Esophagus squamous epithelium (tissue), 4 donors: Measurements from ENCODE around the gene PCDHGC4.

Experiments used
- POLR2A ChIP-seq, 4 donors: fragments of 450-650 bp; IDR thresholded peaks; one replicate each; pipeline ENCODE4 v1.6.1; 2017; ENCODE audit warnings: antibody characterized with exemption in 4 of 4, mild to moderate bottlenecking in 4 of 4, moderate library complexity in 3 of 4
- TF ChIP-seq, protein P1 (sequence below), 6 experiments: fragments of 450-650 bp in 4 of 6; fragments of 200-600 bp in 2 of 6; sonication (generic) in 2 of 6; IDR thresholded peaks; one replicate each; pipeline ENCODE4 v1.5.1; 2016 to 2019; ENCODE audit warnings: antibody characterized with exemption in 6 of 6, mild to moderate bottlenecking in 4 of 6, moderate library complexity in 4 of 6

DNA sequence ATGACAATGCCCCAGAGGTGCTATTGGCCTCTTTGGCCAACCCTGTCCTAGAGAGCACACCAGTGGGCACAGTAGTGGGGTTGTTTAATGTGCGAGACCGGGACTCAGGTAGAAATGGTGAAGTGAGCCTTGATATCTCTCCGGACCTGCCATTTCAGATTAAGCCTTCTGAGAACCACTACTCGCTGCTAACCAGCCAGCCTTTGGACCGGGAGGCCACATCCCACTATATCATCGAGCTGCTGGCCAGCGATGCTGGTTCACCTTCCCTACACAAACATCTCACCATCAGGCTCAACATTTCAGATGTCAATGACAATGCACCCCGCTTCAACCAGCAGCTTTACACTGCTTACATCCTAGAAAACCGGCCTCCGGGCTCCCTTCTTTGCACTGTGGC lies 5.4 kb downstream of the PCDHGC4 start:
- TF ChIP-seq, protein P1, sequence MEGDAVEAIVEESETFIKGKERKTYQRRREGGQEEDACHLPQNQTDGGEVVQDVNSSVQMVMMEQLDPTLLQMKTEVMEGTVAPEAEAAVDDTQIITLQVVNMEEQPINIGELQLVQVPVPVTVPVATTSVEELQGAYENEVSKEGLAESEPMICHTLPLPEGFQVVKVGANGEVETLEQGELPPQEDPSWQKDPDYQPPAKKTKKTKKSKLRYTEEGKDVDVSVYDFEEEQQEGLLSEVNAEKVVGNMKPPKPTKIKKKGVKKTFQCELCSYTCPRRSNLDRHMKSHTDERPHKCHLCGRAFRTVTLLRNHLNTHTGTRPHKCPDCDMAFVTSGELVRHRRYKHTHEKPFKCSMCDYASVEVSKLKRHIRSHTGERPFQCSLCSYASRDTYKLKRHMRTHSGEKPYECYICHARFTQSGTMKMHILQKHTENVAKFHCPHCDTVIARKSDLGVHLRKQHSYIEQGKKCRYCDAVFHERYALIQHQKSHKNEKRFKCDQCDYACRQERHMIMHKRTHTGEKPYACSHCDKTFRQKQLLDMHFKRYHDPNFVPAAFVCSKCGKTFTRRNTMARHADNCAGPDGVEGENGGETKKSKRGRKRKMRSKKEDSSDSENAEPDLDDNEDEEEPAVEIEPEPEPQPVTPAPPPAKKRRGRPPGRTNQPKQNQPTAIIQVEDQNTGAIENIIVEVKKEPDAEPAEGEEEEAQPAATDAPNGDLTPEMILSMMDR (IDR thresholded peaks at IDR 0.05), result no peak
- TF ChIP-seq POLR2A (IDR thresholded peaks at IDR 0.05), result no peak
